CD14-positive monocyte (primary cell): ENCODE results near the gene ZRANB3. TPM values are rescaled to one million over a fixed set of nuclear protein-coding genes. Genes with fewer than 3 reads are reported as not detected.
"Not testable (repeated sequence)": the region's sequence is repeated elsewhere in the genome, so short reads cannot be mapped to it uniquely, and the experiment has no call there.

Source experiments
- DNase-seq, 3 donors: peaks; one replicate each; pipeline ENCODE4 v3.0.0-alpha.2; 2011 to 2022
- H2AFZ ChIP-seq: 2 replicates; pipeline ENCODE4 v1.6.0; 2012; ENCODE audit warnings: mild to moderate bottlenecking, low read depth, low read length, inconsistent platforms; ENCODE audit not compliant: insufficient read depth, poor library complexity, severe bottlenecking
- H3K27ac ChIP-seq, 2 donors: 1 replicate in 1 of 2; 2 replicates in 1 of 2; pipeline ENCODE4 v1.5.1; 2012 to 2013; ENCODE audit warnings: low read length in 2 of 2, control low read depth in 1 of 2, inconsistent platforms in 1 of 2, low read depth in 1 of 2, mild to moderate bottlenecking in 1 of 2
- H3K27me3 ChIP-seq, 2 donors: one replicate each; pipeline versions ENCODE4 v1.6.0 to v1.6.1; 2011 to 2013; ENCODE audit warnings: low read length in 2 of 2; ENCODE audit not compliant: control insufficient read depth in 2 of 2, insufficient read depth in 2 of 2
- H3K36me3 ChIP-seq, 2 donors: replicated peaks in 1 of 2; 1 replicate in 1 of 2; 2 replicates in 1 of 2; pipeline versions ENCODE4 v1.5.1 to v1.6.1; 2012 to 2013; ENCODE audit warnings: low read length in 2 of 2, control low read depth in 1 of 2, inconsistent platforms in 1 of 2, mild to moderate bottlenecking in 1 of 2; ENCODE audit not compliant: insufficient read depth in 2 of 2, control insufficient read depth in 1 of 2
- H3K4me1 ChIP-seq, 2 donors: 1 replicate in 1 of 2; 2 replicates in 1 of 2; pipeline versions ENCODE4 v1.5.1 to v1.6.1; 2012 to 2013; ENCODE audit warnings: low read length in 2 of 2, control low read depth in 1 of 2, inconsistent platforms in 1 of 2, mild to moderate bottlenecking in 1 of 2, moderate library complexity in 1 of 2; ENCODE audit not compliant: insufficient read depth in 2 of 2, control insufficient read depth in 1 of 2
- H3K4me2 ChIP-seq: replicated peaks from 2 replicates; pipeline ENCODE3; 2012; ENCODE audit warnings: low read length, moderate library complexity, mild to moderate bottlenecking; ENCODE audit not compliant: poor library complexity, severe bottlenecking; ENCODE audit errors: extremely low read depth
- H3K4me3 ChIP-seq, 3 experiments: fragments of 200-600 bp in 1 of 3; sonication (generic) in 1 of 3; replicated peaks in 1 of 3; 1 replicate in 2 of 3; 2 replicates in 1 of 3; pipeline ENCODE4 v1.5.1; 2011 to 2013; ENCODE audit warnings: low read length in 3 of 3, mild to moderate bottlenecking in 3 of 3, control low read depth in 2 of 3, low read depth in 2 of 3, inconsistent platforms in 1 of 3, moderate library complexity in 1 of 3
- H3K79me2 ChIP-seq: 2 replicates; pipeline ENCODE4 v1.6.0; 2012; ENCODE audit warnings: mild to moderate bottlenecking, control low read depth, inconsistent platforms, low read length, moderate library complexity; ENCODE audit not compliant: insufficient read depth
- H3K9ac ChIP-seq: 2 replicates; pipeline ENCODE4 v1.6.0; 2017; ENCODE audit warnings: low read length, mild to moderate bottlenecking; ENCODE audit not compliant: insufficient read depth, poor library complexity, severe bottlenecking
- H3K9me3 ChIP-seq, 2 donors: replicated peaks in 1 of 2; 1 replicate in 1 of 2; 2 replicates in 1 of 2; pipeline versions ENCODE4 v1.5.1 to v1.6.1; 2012 to 2013; ENCODE audit warnings: low read length in 2 of 2, control low read depth in 1 of 2; ENCODE audit not compliant: control insufficient read depth in 1 of 2, insufficient read depth in 1 of 2
- H4K20me1 ChIP-seq: 2 replicates; pipeline ENCODE4 v1.6.0; 2012; ENCODE audit warnings: mild to moderate bottlenecking, low read length, control low read depth, moderate library complexity; ENCODE audit not compliant: insufficient read depth
- H3K27ac Mint-ChIP-seq, 7 donors: one replicate each; pipeline ENCODE4 v1.8.0; 2020; ENCODE audit warnings: mild to moderate bottlenecking in 7 of 7, mixed read lengths in 7 of 7, moderate library complexity in 6 of 7, inconsistent platforms in 2 of 7
- H3K27me3 Mint-ChIP-seq, 3 donors: one replicate each; pipeline ENCODE4 v1.8.0; 2021 to 2022; ENCODE audit warnings: low read depth in 3 of 3, mild to moderate bottlenecking in 3 of 3, mixed read lengths in 3 of 3, moderate library complexity in 3 of 3, inconsistent platforms in 1 of 3
- H3K36me3 Mint-ChIP-seq, 2 donors: one replicate each; pipeline ENCODE4 v1.8.0; 2020; ENCODE audit warnings: mixed read lengths in 2 of 2, inconsistent platforms in 1 of 2, mild to moderate bottlenecking in 1 of 2
- H3K4me1 Mint-ChIP-seq: one replicate; pipeline ENCODE4 v1.8.0; 2020; ENCODE audit warnings: mild to moderate bottlenecking, mixed read lengths
- H3K4me3 Mint-ChIP-seq, 2 donors: one replicate each; pipeline ENCODE4 v1.8.0; 2020; ENCODE audit warnings: mild to moderate bottlenecking in 2 of 2, mixed read lengths in 2 of 2, moderate library complexity in 1 of 2
- H3K9me3 Mint-ChIP-seq, 7 donors: one replicate each; pipeline ENCODE4 v1.8.0; 2020 to 2022; ENCODE audit warnings: mixed read lengths in 7 of 7, mild to moderate bottlenecking in 6 of 7, moderate library complexity in 6 of 7, inconsistent platforms in 2 of 7
- CTCF ChIP-seq: fragments of 200-600 bp; IDR thresholded peaks from one replicate; pipeline ENCODE4 v1.8.0; 2022; ENCODE audit warnings: antibody characterized with exemption, mild to moderate bottlenecking
- WGBS: methylation state at CpG from one replicate; pipeline ENCODE4 v1.1.5; 2013; ENCODE audit warnings: missing lambda C conversion rate; ENCODE audit not compliant: insufficient coverage; 5-methylcytosine and 5-hydroxymethylcytosine counted together
- intact Hi-C, 2 donors: fragments of 100-400 bp; cut with micrococcal nuclease; formaldehyde crosslinking; loops; one replicate each; pipeline versions ENCODE4 v1.15.0 to v1.15.1; 2023
- polyA plus RNA-seq, 3 donors: library from polyadenylated mRNA; depleted of rRNA in 1 of 3; unstranded in 2 of 3; stranded (reverse) in 1 of 3; fragments of 300-500 nt in 2 of 3; fragments of >200 nt in 1 of 3; fragmentation: Illumina TruSeq in 2 of 3; gene quantifications; 1 replicate in 2 of 3; 2 replicates in 1 of 3; pipeline ENCODE4 v1.2.3, GENCODE V29; 2012 to 2021

The ZRANB3 gene
- polyA plus RNA-seq, 3 donors, result 0.47 to 3.5 (median 0.64) TPM

- no peak for DNase-seq
- Mint-ChIP-seq H3K4me3 (no peak overlapping the region), H3K27ac (no peak overlapping the region), H3K36me3 (no peaks in the 10 kb centered on the region), H3K4me1 (no peaks in the 10 kb centered on the region), H3K27me3 (no peaks in the 10 kb centered on the region), H3K9me3 (peaks cover 12 to 30% (median 16%) of the 10 kb centered on the region in 7 donors)
- no peaks in the 10 kb centered on the region for H3K36me3 ChIP-seq
- H3K4me1 ChIP-seq, result no peaks in the 10 kb centered on the region
- H2AFZ ChIP-seq, result no peak overlapping the region
- no CpG with 5 or more reads among the region's 4 CpGs for WGBS
- no peak for TF ChIP-seq CTCF
- H3K9ac ChIP-seq, result no peak overlapping the region
- H3K27me3 ChIP-seq, result no peaks in the 10 kb centered on the region
- H3K79me2 ChIP-seq, result no peaks in the 10 kb centered on the region
- H3K4me2 ChIP-seq, result no peak overlapping the region
- no peak overlapping the region for H3K27ac ChIP-seq
- no peak overlapping the region for H3K4me3 ChIP-seq
- intact Hi-C loops, result no loop called here
- peaks cover 4 to 29% of the 10 kb centered on the region in 2 donors for H3K9me3 ChIP-seq
- no peaks in the 10 kb centered on the region for H4K20me1 ChIP-seq
Measured at GRCh38 chr2:135373702-135374101, 157.3 kb downstream of the ZRANB3 start.

- Mint-ChIP-seq H3K4me3 (no peak overlapping the region), H3K27me3 (no peaks in the 10 kb centered on the region), H3K27ac (no peak overlapping the region), H3K36me3 (peaks cover 8 to 17% of the 10 kb centered on the region in 2 donors), H3K4me1 (no peaks in the 10 kb centered on the region), H3K9me3 (peaks cover 12 to 37% (median 33%) of the 10 kb centered on the region in 7 donors)
- Histone ChIP-seq H3K36me3 (peaks cover 0 to 16% of the 10 kb centered on the region in 2 donors), H3K27ac (no peak overlapping the region), H3K4me3 (no peak overlapping the region), H3K9me3 (peaks cover 26 to 42% of the 10 kb centered on the region in 2 donors), H3K79me2 (no peaks in the 10 kb centered on the region), H3K27me3 (no peaks in the 10 kb centered on the region), H2AFZ (no peak overlapping the region), H4K20me1 (no peaks in the 10 kb centered on the region), H3K4me2 (no peak overlapping the region), H3K9ac (no peak overlapping the region), H3K4me1 (no peaks in the 10 kb centered on the region)
- TF ChIP-seq CTCF, result no peak
- no CpG with 5 or more reads among the region's 6 CpGs for WGBS
- no peak for DNase-seq
- intact Hi-C loops, result no loop called here
Measured at GRCh38 chr2:135349941-135350340, 181.1 kb downstream of the ZRANB3 start.

- H3K4me1 Mint-ChIP-seq, H3K27ac Mint-ChIP-seq, H4K20me1 ChIP-seq, H3K27me3 Mint-ChIP-seq, H3K4me2 ChIP-seq, H3K4me3 Mint-ChIP-seq, DNase-seq, H2AFZ ChIP-seq, H3K9ac ChIP-seq, H3K27me3 ChIP-seq, H3K79me2 ChIP-seq, H3K27ac ChIP-seq, intact Hi-C loops, H3K4me1 ChIP-seq, H3K4me3 ChIP-seq: not testable (repeated sequence)
- peaks cover 0 to 16% of the 10 kb centered on the region in 2 donors for H3K36me3 ChIP-seq
- peaks cover 12 to 41% (median 33%) of the 10 kb centered on the region in 7 donors for H3K9me3 Mint-ChIP-seq
- H3K9me3 ChIP-seq, result peaks cover 30 to 42% of the 10 kb centered on the region in 2 donors
- peaks cover 8 to 20% of the 10 kb centered on the region in 2 donors for H3K36me3 Mint-ChIP-seq
- WGBS, result no CpG with 5 or more reads among the region's 5 CpGs
Measured at GRCh38 chr2:135348096-135348704, 182.8 kb downstream of the ZRANB3 start.
